GM18909 (cell line): ENCODE results near the gene MALSU1.

Source experiments
- ATAC-seq: cut with Tn5 transposase; IDR thresholded peaks from one replicate; pipeline ENCODE4 v1.9.1; 2021; ENCODE audit warnings: mild to moderate bottlenecking; ENCODE audit not compliant: unreplicated experiment, poor library complexity

Gene MALSU1

GRCh38 chr7:23298885-23299769 is at the start of gene MALSU1:
MALSU1 (plus strand) TSS chr7:23299339; CDS start chr7:23299353, 14 bp downstream.
- ATAC-seq, result peak; percentile 100

- ATAC-seq, result no peak
Measured at GRCh38 chr7:23249486-23249885, 49.7 kb upstream of the MALSU1 start.

- no peak for ATAC-seq
Measured at GRCh38 chr7:23254051-23254681, 45.0 kb upstream of the MALSU1 start.

- ATAC-seq, result no peak
Measured at GRCh38 chr7:23256731-23257130, 42.4 kb upstream of the MALSU1 start.

- ATAC-seq, result no peak
Measured at GRCh38 chr7:23260371-23260770, 38.8 kb upstream of the MALSU1 start.

GRCh38 chr7:23261843-23262452 is 37.2 kb upstream of the MALSU1 start:
- ATAC-seq, result peak; percentile 83

GRCh38 chr7:23264916-23265458 is 34.2 kb upstream of the MALSU1 start:
- peak; percentile 42 for ATAC-seq

- no peak for ATAC-seq
Measured at GRCh38 chr7:23266918-23267317, 32.2 kb upstream of the MALSU1 start.

- ATAC-seq, result no peak
Measured at GRCh38 chr7:23267357-23267756, 31.8 kb upstream of the MALSU1 start.

GRCh38 chr7:23268167-23268566 is 31.0 kb upstream of the MALSU1 start:
- ATAC-seq, result no peak

GRCh38 chr7:23268746-23269145 is 30.4 kb upstream of the MALSU1 start:
- no peak for ATAC-seq

- no peak for ATAC-seq
Measured at GRCh38 chr7:23272275-23272674, 26.9 kb upstream of the MALSU1 start.

GRCh38 chr7:23273141-23273599 is 26.0 kb upstream of the MALSU1 start:
- peak; percentile 95 for ATAC-seq

- ATAC-seq, result no peak
Measured at GRCh38 chr7:23275912-23276311, 23.2 kb upstream of the MALSU1 start.

- no peak for ATAC-seq
Measured at GRCh38 chr7:23276376-23276775, 22.8 kb upstream of the MALSU1 start.

- ATAC-seq, result no peak
Measured at GRCh38 chr7:23276947-23277346, 22.2 kb upstream of the MALSU1 start.

- no peak for ATAC-seq
Measured at GRCh38 chr7:23277359-23277989, 21.7 kb upstream of the MALSU1 start.

- ATAC-seq, result no peak
Measured at GRCh38 chr7:23279819-23280525, 19.2 kb upstream of the MALSU1 start.

GRCh38 chr7:23283086-23283485 is 16.1 kb upstream of the MALSU1 start:
- no peak for ATAC-seq

- ATAC-seq, result no peak
Measured at GRCh38 chr7:23284871-23285270, 14.3 kb upstream of the MALSU1 start.
